Keratinocyte (primary cell): ENCODE results near the gene JAK3. TPM values are rescaled to one million over a fixed set of nuclear protein-coding genes. Genes with fewer than 3 reads are reported as not detected.

Source experiments
- DNase-seq: peaks from one replicate; pipeline ENCODE4 v3.0.0-alpha.2; 2011; ENCODE audit warnings: low read depth, missing footprints, low spot score
- FAIRE-seq: peaks from 2 replicates; lab custom pipeline; 2011; peaks lifted over from hg19 to GRCh38; lab: Jason Lieb, UNC
- H2AFZ ChIP-seq: 2 replicates; pipeline ENCODE4 v1.6.0; 2012; ENCODE audit warnings: low read length, control low read depth, inconsistent platforms; ENCODE audit not compliant: control insufficient read depth
- H3K27ac ChIP-seq: 2 replicates; pipeline ENCODE4 v1.5.1; 2011; ENCODE audit warnings: low read length; ENCODE audit not compliant: control insufficient read depth, insufficient read depth
- H3K27me3 ChIP-seq: 3 replicates; pipeline ENCODE4 v1.6.0; 2011; ENCODE audit warnings: low read length; ENCODE audit not compliant: control insufficient read depth, insufficient read depth; ENCODE audit errors: extremely low read depth
- H3K36me3 ChIP-seq, 2 experiments: 2 replicates in 1 of 2; 3 replicates in 1 of 2; pipeline ENCODE4 v1.5.1; 2011; ENCODE audit warnings: low read length in 2 of 2, mild to moderate bottlenecking in 1 of 2; ENCODE audit not compliant: control insufficient read depth in 2 of 2, insufficient read depth in 2 of 2; ENCODE audit errors: extremely low read depth in 1 of 2
- H3K4me1 ChIP-seq: 3 replicates; pipeline ENCODE4 v1.5.1; 2011; ENCODE audit warnings: low read length; ENCODE audit not compliant: control insufficient read depth, insufficient read depth; ENCODE audit errors: extremely low read depth
- H3K4me2 ChIP-seq: 3 replicates; pipeline ENCODE4 v1.6.0; 2011; ENCODE audit warnings: low read depth, low read length; ENCODE audit not compliant: control insufficient read depth, insufficient read depth; ENCODE audit errors: extremely low read depth
- H3K4me3 ChIP-seq, 3 experiments: fragments of 200-600 bp in 1 of 3; sonication (generic) in 1 of 3; 2 replicates in 2 of 3; 3 replicates in 1 of 3; pipeline ENCODE4 v1.5.1; 2011 to 2016; ENCODE audit warnings: low read length in 3 of 3, mild to moderate bottlenecking in 3 of 3, control low read depth in 2 of 3, inconsistent platforms in 1 of 3, low read depth in 1 of 3, mixed read lengths in 1 of 3, mixed run types in 1 of 3, moderate library complexity in 1 of 3; ENCODE audit not compliant: control insufficient read depth in 2 of 3, insufficient read depth in 2 of 3; ENCODE audit errors: extremely low read depth in 1 of 3
- H3K79me2 ChIP-seq: 2 replicates; pipeline ENCODE4 v1.6.0; 2012; ENCODE audit warnings: low read length; ENCODE audit not compliant: control insufficient read depth, insufficient read depth
- H3K9ac ChIP-seq: 3 replicates; pipeline ENCODE4 v1.6.0; 2011; ENCODE audit warnings: low read length; ENCODE audit not compliant: control insufficient read depth, insufficient read depth; ENCODE audit errors: extremely low read depth
- H3K9me1 ChIP-seq: 3 replicates; pipeline ENCODE4 v1.6.0; 2011; ENCODE audit warnings: low read length; ENCODE audit not compliant: control insufficient read depth, insufficient read depth; ENCODE audit errors: extremely low read depth
- H3K9me3 ChIP-seq: 2 replicates; pipeline ENCODE4 v1.5.1; 2012; ENCODE audit warnings: low read depth, low read length; ENCODE audit not compliant: control insufficient read depth
- H4K20me1 ChIP-seq: 3 replicates; pipeline ENCODE4 v1.6.0; 2011; ENCODE audit warnings: low read length; ENCODE audit not compliant: control insufficient read depth, insufficient read depth; ENCODE audit errors: extremely low read depth
- EZH2 ChIP-seq: IDR thresholded peaks from one replicate; pipeline ENCODE4 v1.6.1; 2012; ENCODE audit warnings: inconsistent platforms, mild to moderate bottlenecking, low read length, moderate library complexity
- dilution Hi-C: fragments of 300-500 bp; cut with MboI; formaldehyde crosslinking; loops from one replicate; pipeline ENCODE4 v1.7.0; 2020; ENCODE audit warnings: low sequenced_read_pairs; ENCODE audit not compliant: extremely low pct_ligation_motif_present
- polyA plus RNA-seq, 5 experiments: library from polyadenylated mRNA; depleted of rRNA in 3 of 5; stranded (reverse) in 3 of 5; stranded (forward) in 1 of 5; unstranded in 1 of 5; fragments of >200 nt; gene quantifications; 1 replicate in 1 of 5; 2 replicates in 3 of 5; 3 replicates in 1 of 5; pipeline versions ENCODE4 v1.2.1 to v1.2.3, GENCODE V29; 2011 to 2012; ENCODE audit warnings: missing spikeins in 2 of 5, low read depth in 1 of 5, low replicate concordance in 1 of 5
- TF ChIP-seq, protein P1 (sequence below), 3 experiments: IDR thresholded peaks in 1 of 3; conservative IDR thresholded peaks in 1 of 3; optimal IDR thresholded peaks in 1 of 3; 2 replicates in 2 of 3; 3 replicates in 1 of 3; pipeline versions ENCODE3 to v1.5.1; 2011; ENCODE audit warnings: low read length in 3 of 3, mild to moderate bottlenecking in 3 of 3, moderate library complexity in 2 of 3, control low read depth in 1 of 3, inconsistent platforms in 1 of 3; ENCODE audit not compliant: insufficient read depth in 2 of 3; ENCODE audit errors: extremely low read depth in 1 of 3

The JAK3 gene
- polyA plus RNA-seq, 1 donor (not counting 4 experiments of a cell fraction or from before 2014, with no cell fraction given): 0.37 TPM

GRCh38 chr19:17840019-17840418 is 7.8 kb downstream of the JAK3 start:
- FAIRE-seq: no peak
- Histone ChIP-seq H2AFZ (no peak overlapping the region), H3K27me3 (no peaks in the 10 kb centered on the region), H3K9me1 (no peaks in the 10 kb centered on the region), H3K4me2 (no peak overlapping the region), H3K4me3 (no peak overlapping the region), H3K4me1 (peaks cover 5% of the 10 kb centered on the region), H4K20me1 (no peaks in the 10 kb centered on the region), H3K9ac (no peak overlapping the region), H3K9me3 (no peaks in the 10 kb centered on the region), H3K79me2 (no peaks in the 10 kb centered on the region), H3K36me3 (no peaks in the 10 kb centered on the region), H3K27ac (no peak overlapping the region)
- no peak for DNase-seq
- dilution Hi-C loops: no loop called here
- TF ChIP-seq, protein P1, sequence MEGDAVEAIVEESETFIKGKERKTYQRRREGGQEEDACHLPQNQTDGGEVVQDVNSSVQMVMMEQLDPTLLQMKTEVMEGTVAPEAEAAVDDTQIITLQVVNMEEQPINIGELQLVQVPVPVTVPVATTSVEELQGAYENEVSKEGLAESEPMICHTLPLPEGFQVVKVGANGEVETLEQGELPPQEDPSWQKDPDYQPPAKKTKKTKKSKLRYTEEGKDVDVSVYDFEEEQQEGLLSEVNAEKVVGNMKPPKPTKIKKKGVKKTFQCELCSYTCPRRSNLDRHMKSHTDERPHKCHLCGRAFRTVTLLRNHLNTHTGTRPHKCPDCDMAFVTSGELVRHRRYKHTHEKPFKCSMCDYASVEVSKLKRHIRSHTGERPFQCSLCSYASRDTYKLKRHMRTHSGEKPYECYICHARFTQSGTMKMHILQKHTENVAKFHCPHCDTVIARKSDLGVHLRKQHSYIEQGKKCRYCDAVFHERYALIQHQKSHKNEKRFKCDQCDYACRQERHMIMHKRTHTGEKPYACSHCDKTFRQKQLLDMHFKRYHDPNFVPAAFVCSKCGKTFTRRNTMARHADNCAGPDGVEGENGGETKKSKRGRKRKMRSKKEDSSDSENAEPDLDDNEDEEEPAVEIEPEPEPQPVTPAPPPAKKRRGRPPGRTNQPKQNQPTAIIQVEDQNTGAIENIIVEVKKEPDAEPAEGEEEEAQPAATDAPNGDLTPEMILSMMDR (optimal IDR thresholded peaks at IDR 0.05 in 1 of 3, IDR thresholded peaks at IDR 0.05 in 1 of 3, conservative IDR thresholded peaks at IDR 0.05 in 1 of 3; ENCODE audit: extremely low read depth in 1 of 3, insufficient read depth in 2 of 3, low read length in 3 of 3): no peak
- TF ChIP-seq EZH2: no peak

- H3K4me1 ChIP-seq: peaks cover 5% of the 10 kb centered on the region
- no peaks in the 10 kb centered on the region for H3K27me3 ChIP-seq
- FAIRE-seq (no peak), DNase-seq (no peak)
- dilution Hi-C loops: no loop called here
- H3K9me1 ChIP-seq: no peaks in the 10 kb centered on the region
- no peaks in the 10 kb centered on the region for H3K36me3 ChIP-seq
- TF ChIP-seq, protein P1 (optimal IDR thresholded peaks at IDR 0.05 in 1 of 3, IDR thresholded peaks at IDR 0.05 in 1 of 3, conservative IDR thresholded peaks at IDR 0.05 in 1 of 3; ENCODE audit: extremely low read depth in 1 of 3, insufficient read depth in 2 of 3, low read length in 3 of 3): no peak
- TF ChIP-seq EZH2: no peak
- no peak overlapping the region for H3K4me3 ChIP-seq
- no peak overlapping the region for H3K4me2 ChIP-seq
- no peaks in the 10 kb centered on the region for H4K20me1 ChIP-seq
- H3K79me2 ChIP-seq: no peaks in the 10 kb centered on the region
- no peaks in the 10 kb centered on the region for H3K9me3 ChIP-seq
- H3K9ac ChIP-seq: no peak overlapping the region
- no peak overlapping the region for H3K27ac ChIP-seq
- H2AFZ ChIP-seq: no peak overlapping the region
Observed at GRCh38 chr19:17837972-17838371, 9.8 kb downstream of the JAK3 start.
